Calu3 (cell line): ENCODE measurements around the gene KRT75. TPM values are rescaled to one million over a fixed set of nuclear protein-coding genes. Genes with fewer than 3 reads are reported as not detected.

ENCODE experiments used
- BruUV-seq: library from RNA; stranded (reverse); fragments of 400-500 nt; replicated peaks from 2 replicates; lab custom pipeline; 2021; lab: Mats Ljungman, UMichigan
- CTCF ChIA-PET: fragments of 300-600 bp; sonication (Branson Sonifier 250); formaldehyde crosslinking; loops from one replicate; lab custom pipeline; 2022; ENCODE audit warnings: antibody characterized with exemption; lab: Charles Lee
- DNase-seq: peaks from one replicate; pipeline ENCODE4 v3.0.0; 2022
- H3K27ac Mint-ChIP-seq: one replicate; pipeline ENCODE4 v1.8.0; 2022; ENCODE audit warnings: mixed read lengths; ENCODE audit not compliant: unreplicated experiment
- H3K27me3 Mint-ChIP-seq: one replicate; pipeline ENCODE4 v1.8.0; 2022; ENCODE audit warnings: mixed read lengths; ENCODE audit not compliant: unreplicated experiment
- H3K36me3 Mint-ChIP-seq: one replicate; pipeline ENCODE4 v1.8.0; 2022; ENCODE audit warnings: mild to moderate bottlenecking, moderate library complexity, mixed read lengths; ENCODE audit not compliant: insufficient read depth, unreplicated experiment
- H3K4me1 Mint-ChIP-seq: one replicate; pipeline ENCODE4 v1.8.0; 2022; ENCODE audit warnings: mild to moderate bottlenecking, low read depth, mixed read lengths; ENCODE audit not compliant: unreplicated experiment
- H3K4me3 Mint-ChIP-seq: one replicate; pipeline ENCODE4 v1.8.0; 2022; ENCODE audit warnings: mild to moderate bottlenecking, low read depth, moderate library complexity, mixed read lengths; ENCODE audit not compliant: unreplicated experiment
- H3K9me3 Mint-ChIP-seq: one replicate; pipeline ENCODE4 v1.8.0; 2022; ENCODE audit warnings: low read depth, mixed read lengths; ENCODE audit not compliant: unreplicated experiment
- CTCF ChIP-seq: fragments of 200-600 bp; IDR thresholded peaks from one replicate; pipeline ENCODE4 v1.8.0; 2022; ENCODE audit warnings: antibody characterized with exemption; ENCODE audit not compliant: unreplicated experiment
- intact Hi-C: fragments of 100-400 bp; cut with micrococcal nuclease; formaldehyde crosslinking; loops from one replicate; pipeline ENCODE4 v1.10.0; 2022; ENCODE audit not compliant: unreplicated experiment
- total RNA-seq: library from RNA; stranded (reverse); gene quantifications from 2 replicates; pipeline ENCODE4 v1.2.3, GENCODE V29; 2022

KRT75 gene
- total RNA-seq, 1 experiment from 2014 or later = not detected

- H3K27me3 Mint-ChIP-seq = peaks cover 36% of the 10 kb centered on the region
- H3K36me3 Mint-ChIP-seq = no peaks in the 10 kb centered on the region
Observed at GRCh38 chr12:52382854-52383253, 51.3 kb downstream of the KRT75 start.

GRCh38 chr12:52381206-52381605 lies 53.0 kb downstream of the KRT75 start:
- CTCF ChIA-PET = interaction anchor here (1.1 kb wide), 1 partner anchor 227 kb away, joined by 3 read pairs; no protein-coding TSS in a partner anchor
- Mint-ChIP-seq H3K4me3 (no peak overlapping the region), H3K9me3 (no peaks in the 10 kb centered on the region), H3K27me3 (peaks cover 51% of the 10 kb centered on the region), H3K36me3 (no peaks in the 10 kb centered on the region), H3K27ac (no peak overlapping the region), H3K4me1 (no peaks in the 10 kb centered on the region)
- no peak for TF ChIP-seq CTCF
- no peak for DNase-seq
- intact Hi-C loops = no loop called here
- no TSS peak for BruUV-seq

More at GRCh38 chr12:52382854-52383253, 51.3 kb downstream of the KRT75 start:
- H3K4me3 Mint-ChIP-seq = no peak overlapping the region
- H3K9me3 Mint-ChIP-seq = no peaks in the 10 kb centered on the region
- intact Hi-C loops = no loop called here
- no peak overlapping the region for H3K27ac Mint-ChIP-seq
- DNase-seq = no peak
- TF ChIP-seq CTCF = no peak
- H3K4me1 Mint-ChIP-seq = no peaks in the 10 kb centered on the region
- no TSS peak for BruUV-seq
- CTCF ChIA-PET = no interaction called here

- CTCF ChIA-PET = interaction anchor here (1.0 to 1.3 kb wide), 4 partner anchors 226 to 499 kb away, joined by 3 to 6 read pairs (median 4); no protein-coding TSS in a partner anchor
- DNase-seq = peak; percentile 50
- Mint-ChIP-seq H3K4me3 (no peak overlapping the region), H3K27ac (no peak overlapping the region), H3K4me1 (no peaks in the 10 kb centered on the region), H3K9me3 (no peaks in the 10 kb centered on the region), H3K27me3 (peaks cover 51% of the 10 kb centered on the region), H3K36me3 (no peaks in the 10 kb centered on the region)
- intact Hi-C loops = no loop called here
- no peak for TF ChIP-seq CTCF
- no TSS peak for BruUV-seq
Observed at GRCh38 chr12:52380271-52380694, 53.9 kb downstream of the KRT75 start.

- H3K9me3 Mint-ChIP-seq = no peaks in the 10 kb centered on the region
- peaks cover 51% of the 10 kb centered on the region for H3K27me3 Mint-ChIP-seq
- CTCF ChIA-PET = interaction anchor here (1.0 to 1.3 kb wide), 4 partner anchors 12 to 500 kb away, joined by 3 to 6 read pairs (median 4); no protein-coding TSS in a partner anchor
- intact Hi-C loops = loop anchor here (10.0 kb wide), 2 partner anchors 205 to 605 kb away; no protein-coding TSS in a partner anchor
- no peak overlapping the region for H3K27ac Mint-ChIP-seq
- BruUV-seq = no TSS peak
- H3K4me1 Mint-ChIP-seq = no peaks in the 10 kb centered on the region
- H3K4me3 Mint-ChIP-seq = no peak overlapping the region
- DNase-seq = no peak
- no peaks in the 10 kb centered on the region for H3K36me3 Mint-ChIP-seq
- TF ChIP-seq CTCF = no peak
Observed at GRCh38 chr12:52379536-52379935, 54.6 kb downstream of the KRT75 start.
